Astrocyte of the cerebellum (primary cell): ENCODE data around the gene XPO4.
A peak's percentile ranks its signal among the peaks of the same experiment; 100 is the strongest.
"Not testable (repeated sequence)": the region's sequence is repeated elsewhere in the genome, so short reads cannot be mapped to it uniquely, and the experiment has no call there.

Experiments
- DNase-seq: peaks from one replicate; pipeline ENCODE4 v3.0.0-alpha.2; 2011; ENCODE audit warnings: low read depth
- H3K4me3 ChIP-seq: 2 replicates; pipeline ENCODE4 v1.5.1; 2011; ENCODE audit warnings: mild to moderate bottlenecking, low read depth, low read length, moderate library complexity
- in situ Hi-C: cut with HindIII; loops from 2 replicates; pipeline ENCODE4 v1.10.0; 2017; ENCODE audit warnings: low sequenced_read_pairs
- TF ChIP-seq, protein P1 (sequence below): IDR thresholded peaks from 2 replicates; pipeline ENCODE4 v1.5.1; 2012; ENCODE audit warnings: low read length, low read depth, moderate library complexity, mild to moderate bottlenecking; ENCODE audit errors: missing control alignments

The XPO4 gene

DNA sequence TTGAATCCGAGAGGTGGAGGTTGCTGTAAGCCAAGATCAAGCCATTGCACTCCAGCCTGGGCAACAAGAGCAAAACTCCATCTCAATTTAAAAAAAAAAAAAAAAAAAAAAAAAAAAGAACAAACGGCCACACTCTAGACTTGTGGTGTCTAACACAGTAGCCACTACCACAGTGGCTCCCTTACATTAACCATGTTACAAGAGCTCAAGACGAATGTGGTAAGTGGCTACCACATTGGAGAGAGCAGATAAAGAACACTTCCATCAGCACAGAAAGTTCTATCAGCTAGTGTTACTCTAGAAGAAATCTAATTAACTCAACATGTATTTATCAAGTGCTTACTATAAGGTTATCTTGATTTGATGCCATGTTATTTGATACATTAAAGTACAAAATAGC lies 11.5 kb downstream of the XPO4 start:
- in situ Hi-C loops: no loop called here
- TF ChIP-seq, protein P1, sequence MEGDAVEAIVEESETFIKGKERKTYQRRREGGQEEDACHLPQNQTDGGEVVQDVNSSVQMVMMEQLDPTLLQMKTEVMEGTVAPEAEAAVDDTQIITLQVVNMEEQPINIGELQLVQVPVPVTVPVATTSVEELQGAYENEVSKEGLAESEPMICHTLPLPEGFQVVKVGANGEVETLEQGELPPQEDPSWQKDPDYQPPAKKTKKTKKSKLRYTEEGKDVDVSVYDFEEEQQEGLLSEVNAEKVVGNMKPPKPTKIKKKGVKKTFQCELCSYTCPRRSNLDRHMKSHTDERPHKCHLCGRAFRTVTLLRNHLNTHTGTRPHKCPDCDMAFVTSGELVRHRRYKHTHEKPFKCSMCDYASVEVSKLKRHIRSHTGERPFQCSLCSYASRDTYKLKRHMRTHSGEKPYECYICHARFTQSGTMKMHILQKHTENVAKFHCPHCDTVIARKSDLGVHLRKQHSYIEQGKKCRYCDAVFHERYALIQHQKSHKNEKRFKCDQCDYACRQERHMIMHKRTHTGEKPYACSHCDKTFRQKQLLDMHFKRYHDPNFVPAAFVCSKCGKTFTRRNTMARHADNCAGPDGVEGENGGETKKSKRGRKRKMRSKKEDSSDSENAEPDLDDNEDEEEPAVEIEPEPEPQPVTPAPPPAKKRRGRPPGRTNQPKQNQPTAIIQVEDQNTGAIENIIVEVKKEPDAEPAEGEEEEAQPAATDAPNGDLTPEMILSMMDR: no peak
- no peak for DNase-seq

GRCh38 chr13:20890540-20890939 lies 12.0 kb downstream of the XPO4 start:
- H3K4me3 ChIP-seq, in situ Hi-C loops, DNase-seq: not testable (repeated sequence)

More for the DNA sequence above, 11.5 kb downstream of the XPO4 start:
- H3K4me3 ChIP-seq: no peak overlapping the region

DNA sequence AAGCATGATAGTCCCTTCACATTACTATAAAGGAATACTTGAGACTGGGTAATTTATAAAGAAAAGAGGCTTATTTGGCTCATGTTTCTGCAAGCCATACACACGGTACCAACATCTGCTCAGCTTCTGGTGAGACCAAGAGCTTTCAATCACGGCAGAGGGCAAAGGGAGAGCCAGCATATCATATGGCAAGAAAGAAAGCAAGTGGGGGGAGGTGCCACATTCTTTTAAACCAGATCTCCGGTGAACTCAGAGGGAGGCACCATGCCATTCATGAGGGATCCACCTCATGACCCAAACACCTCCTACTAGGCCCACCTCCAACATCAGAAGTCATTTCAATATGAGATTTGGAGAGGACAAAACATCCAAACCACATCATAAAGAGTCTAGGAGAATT lies 20.3 kb downstream of the XPO4 start:
- in situ Hi-C loops: no loop called here
- no peak overlapping the region for H3K4me3 ChIP-seq
- no peak for DNase-seq
- TF ChIP-seq, protein P1: no peak

- TF ChIP-seq, protein P1: no peak
- no peak overlapping the region for H3K4me3 ChIP-seq
- DNase-seq: no peak
- in situ Hi-C loops: no loop called here
Measured at GRCh38 chr13:20877902-20878301, 24.6 kb downstream of the XPO4 start.

DNA sequence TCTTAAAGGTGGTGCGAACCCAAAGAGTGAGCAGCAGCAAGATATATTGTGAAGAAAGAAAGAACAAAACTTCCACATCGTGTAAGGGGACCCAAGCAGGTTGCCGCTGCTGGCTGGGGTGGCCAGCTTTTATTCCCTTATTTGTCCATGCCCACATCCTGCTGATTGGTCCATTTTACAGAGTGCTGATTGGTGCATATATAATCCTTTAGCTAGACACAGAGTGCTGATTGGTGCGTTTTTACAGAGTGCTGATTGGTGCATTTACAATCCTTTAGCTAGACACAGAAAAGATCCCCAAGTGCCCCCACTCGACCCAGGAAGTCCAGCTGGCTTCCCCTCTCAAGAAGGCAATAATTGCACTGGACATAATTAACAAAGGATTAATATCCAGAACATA lies 25.7 kb downstream of the XPO4 start:
- DNase-seq, in situ Hi-C loops, H3K4me3 ChIP-seq: not testable (repeated sequence)

DNA sequence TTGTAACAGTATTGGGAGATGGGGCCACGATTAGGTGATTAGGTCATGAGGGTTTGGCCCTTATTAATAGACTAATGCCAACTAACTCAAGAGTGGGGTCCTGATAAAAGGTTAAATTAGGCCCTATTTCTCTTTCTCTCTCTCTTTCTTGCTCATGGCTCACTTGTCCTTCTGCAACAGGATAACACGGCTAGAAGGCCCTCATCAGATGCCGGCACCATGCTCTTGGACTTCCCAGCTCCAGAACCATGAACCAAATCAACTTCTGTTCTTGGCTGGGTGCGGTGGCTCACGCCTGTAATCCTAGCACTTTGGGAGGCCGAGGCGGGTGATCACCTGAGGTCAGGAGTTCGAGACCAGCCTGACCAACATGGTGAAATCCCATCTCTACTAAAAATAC lies 28.1 kb downstream of the XPO4 start:
- DNase-seq, in situ Hi-C loops, H3K4me3 ChIP-seq: not testable (repeated sequence)

DNA sequence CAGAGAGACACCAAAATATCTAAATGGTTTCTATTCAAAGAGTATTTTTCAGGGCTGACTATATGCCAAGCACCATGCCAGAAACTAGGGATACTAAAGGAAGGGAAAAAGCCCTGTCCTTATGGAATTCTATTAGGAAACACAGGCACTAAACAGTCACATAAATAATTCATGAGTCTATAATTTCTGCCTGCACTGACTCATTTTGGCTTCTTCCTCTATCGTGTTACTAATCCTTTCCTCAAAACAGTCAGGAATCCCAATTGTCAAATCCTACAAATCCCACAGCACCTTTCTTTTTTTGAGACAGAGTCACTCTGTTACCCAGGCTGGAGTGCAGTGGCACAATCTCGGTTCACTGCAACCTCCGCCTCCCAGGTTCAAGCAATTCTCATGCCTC lies 29.2 kb downstream of the XPO4 start:
- DNase-seq: peak; percentile 22
- TF ChIP-seq, protein P1: no peak
- in situ Hi-C loops: no loop called here
- H3K4me3 ChIP-seq: no peak overlapping the region

DNA sequence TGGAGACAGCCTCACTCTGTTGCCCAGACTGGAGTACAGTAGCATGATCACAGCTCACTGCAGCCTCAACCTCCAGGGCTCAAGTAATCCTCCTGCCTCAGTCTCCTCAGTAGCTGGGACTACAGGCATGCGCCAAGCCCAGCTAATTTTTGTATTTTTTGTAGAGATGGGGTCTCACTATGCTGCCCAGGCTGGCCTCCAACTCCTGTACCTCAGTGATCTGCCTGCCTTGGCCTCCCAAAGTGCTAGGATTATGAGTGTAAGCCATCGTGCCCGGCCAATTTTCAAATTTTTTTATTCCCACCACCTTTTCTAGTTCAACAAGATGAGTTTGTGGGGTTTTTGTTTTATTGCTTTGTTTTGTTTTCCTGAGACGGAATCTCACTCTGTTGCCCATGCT lies 31.7 kb downstream of the XPO4 start:
- no peak overlapping the region for H3K4me3 ChIP-seq
- TF ChIP-seq, protein P1: no peak
- DNase-seq: no peak
- in situ Hi-C loops: no loop called here

GRCh38 chr13:20869540-20869939 lies 33.0 kb downstream of the XPO4 start:
- no peak for DNase-seq
- in situ Hi-C loops: no loop called here
- TF ChIP-seq, protein P1: peak; percentile 12
- no peak overlapping the region for H3K4me3 ChIP-seq
